GM21529 (cell line): ENCODE data around the gene NT5C2.

ENCODE experiments used
- ATAC-seq: cut with Tn5 transposase; IDR thresholded peaks from one replicate; pipeline ENCODE4 v1.9.1; 2021; ENCODE audit not compliant: unreplicated experiment

Gene NT5C2

GRCh38 chr10:103125323-103126267 lies 67.5 kb downstream of the NT5C2 start:
- ATAC-seq = peak; percentile 92

GRCh38 chr10:103124420-103125096 lies 68.5 kb downstream of the NT5C2 start:
- ATAC-seq = no peak

- ATAC-seq = no peak
Observed at GRCh38 chr10:103123282-103124024, 69.6 kb downstream of the NT5C2 start.

GRCh38 chr10:103120977-103121735 lies 71.9 kb downstream of the NT5C2 start:
- no peak for ATAC-seq

- no peak for ATAC-seq
Observed at GRCh38 chr10:103120546-103120945, 72.5 kb downstream of the NT5C2 start.

- no peak for ATAC-seq
Observed at GRCh38 chr10:103117247-103117646, 75.8 kb downstream of the NT5C2 start.

GRCh38 chr10:103114876-103115275 lies 78.2 kb downstream of the NT5C2 start:
- ATAC-seq = no peak

GRCh38 chr10:103111918-103112877 lies 80.9 kb downstream of the NT5C2 start:
- peak; percentile 62 for ATAC-seq

GRCh38 chr10:103111031-103111917 lies 81.8 kb downstream of the NT5C2 start:
- peak; percentile 78 for ATAC-seq

GRCh38 chr10:103110407-103110806 lies 82.7 kb downstream of the NT5C2 start:
- ATAC-seq = no peak

GRCh38 chr10:103109821-103110220 lies 83.3 kb downstream of the NT5C2 start:
- no peak for ATAC-seq

- no peak for ATAC-seq
Observed at GRCh38 chr10:103106539-103106938, 86.5 kb downstream of the NT5C2 start.

- no peak for ATAC-seq
Observed at GRCh38 chr10:103105462-103105861, 87.6 kb downstream of the NT5C2 start.

GRCh38 chr10:103104721-103105120 lies 88.4 kb downstream of the NT5C2 start:
- ATAC-seq = no peak

- ATAC-seq = no peak
Observed at GRCh38 chr10:103103989-103104388, 89.1 kb downstream of the NT5C2 start.

GRCh38 chr10:103102195-103102594 lies 90.9 kb downstream of the NT5C2 start:
- ATAC-seq = no peak

GRCh38 chr10:103100620-103101019 lies 92.5 kb downstream of the NT5C2 start:
- ATAC-seq = no peak

- ATAC-seq = no peak
Observed at GRCh38 chr10:103098240-103098639, 94.8 kb downstream of the NT5C2 start.

GRCh38 chr10:103096130-103096529 lies 96.9 kb downstream of the NT5C2 start:
- no peak for ATAC-seq
